ENCODE results near the gene HDAC4. TPM values are rescaled to one million over a fixed set of nuclear protein-coding genes. Genes with fewer than 3 reads are reported as not detected.
A peak's percentile ranks its signal among the peaks of the same experiment; 100 is the strongest.

The HDAC4 gene
- total RNA-seq, 4 donors from 2014 or later, result 68.0 to 123 (median 86.5) TPM

GRCh38 chr2:239306274-239307220 is 94.3 kb downstream of the HDAC4 start:
- Histone ChIP-seq H3K4me3 (peak overlapping the region in 1 of 4 donors; percentile 49), H3K4me1 (peaks cover 0 to 93% (median 66%) of the 10 kb centered on the region in 4 donors), H3K27me3 (no peaks in the 10 kb centered on the region), H3K9me3 (no peaks in the 10 kb centered on the region), H3K36me3 (no peaks in the 10 kb centered on the region), H3K27ac (peak overlapping the region in 3 of 4 donors; percentile 15 to 90 (median 88))
- no peak for DNase-seq (ENCODE audit: low spot score in 2 of 2)
- TF ChIP-seq CTCF (IDR thresholded peaks at IDR 0.05) (no peak), EP300 (IDR thresholded peaks at IDR 0.05) (no peak), POLR2A (IDR thresholded peaks at IDR 0.05) (no peak)
- WGBS, 2 donors, result 68 to 80% methylated on average over 21 to 24 of the region's 25 CpGs

- H3K9me3 ChIP-seq, result no peaks in the 10 kb centered on the region
- peak overlapping the region in 2 of 4 donors; percentile 88 to 90 for H3K27ac ChIP-seq
- H3K4me3 ChIP-seq, result no peak overlapping the region
- no peaks in the 10 kb centered on the region for H3K27me3 ChIP-seq
- no peaks in the 10 kb centered on the region for H3K36me3 ChIP-seq
- peaks cover 0 to 93% (median 70%) of the 10 kb centered on the region in 4 donors for H3K4me1 ChIP-seq
- WGBS, 2 donors, result 54 to 56% methylated on average over 12 of the region's 12 CpGs
- TF ChIP-seq CTCF (IDR thresholded peaks at IDR 0.05) (no peak), EP300 (IDR thresholded peaks at IDR 0.05) (no peak), POLR2A (IDR thresholded peaks at IDR 0.05) (no peak)
- no peak for DNase-seq (ENCODE audit: low spot score in 2 of 2)
Observed at GRCh38 chr2:239305771-239306170, 95.0 kb downstream of the HDAC4 start.

GRCh38 chr2:239305222-239305575 is 95.6 kb downstream of the HDAC4 start:
- H3K36me3 ChIP-seq, result no peaks in the 10 kb centered on the region
- no peak overlapping the region for H3K4me3 ChIP-seq
- TF ChIP-seq EP300 (IDR thresholded peaks at IDR 0.05) (no peak), POLR2A (IDR thresholded peaks at IDR 0.05) (no peak)
- H3K27ac ChIP-seq, result peak overlapping the region in 3 of 4 donors; percentile 30 to 90 (median 88)
- H3K27me3 ChIP-seq, result no peaks in the 10 kb centered on the region
- DNase-seq (ENCODE audit: low spot score in 2 of 2), result no peak
- H3K4me1 ChIP-seq, result peaks cover 0 to 93% (median 71%) of the 10 kb centered on the region in 4 donors
- 76% methylated on average over 11 of the region's 11 CpGs for WGBS, 2 donors
- no peaks in the 10 kb centered on the region for H3K9me3 ChIP-seq

GRCh38 chr2:239304533-239305221 is 96.1 kb downstream of the HDAC4 start:
- Histone ChIP-seq H3K4me1 (peaks cover 0 to 93% (median 71%) of the 10 kb centered on the region in 4 donors), H3K9me3 (no peaks in the 10 kb centered on the region), H3K27ac (peak overlapping the region; percentile 10 to 90 (median 62)), H3K27me3 (no peaks in the 10 kb centered on the region), H3K4me3 (no peak overlapping the region), H3K36me3 (no peaks in the 10 kb centered on the region)
- DNase-seq (ENCODE audit: low spot score in 2 of 2), result peak in 1 of 2 donors; percentile 9
- 57 to 67% methylated on average over 16 of the region's 16 CpGs for WGBS, 2 donors
- TF ChIP-seq POLR2A (IDR thresholded peaks at IDR 0.05) (no peak), EP300 (IDR thresholded peaks at IDR 0.05) (no peak), CTCF (IDR thresholded peaks at IDR 0.05) (no peak)

GRCh38 chr2:239303711-239304532 is 96.9 kb downstream of the HDAC4 start:
- no peak overlapping the region for H3K4me3 ChIP-seq
- peak in 1 of 2 donors; percentile 10 for DNase-seq (ENCODE audit: low spot score in 2 of 2)
- H3K36me3 ChIP-seq, result no peaks in the 10 kb centered on the region
- peaks cover 0 to 93% (median 73%) of the 10 kb centered on the region in 4 donors for H3K4me1 ChIP-seq
- 69 to 76% methylated on average over 19 to 21 of the region's 21 CpGs for WGBS, 2 donors
- H3K9me3 ChIP-seq, result no peaks in the 10 kb centered on the region
- TF ChIP-seq CTCF (IDR thresholded peaks at IDR 0.05) (no peak), POLR2A (IDR thresholded peaks at IDR 0.05) (no peak), EP300 (IDR thresholded peaks at IDR 0.05) (no peak)
- no peaks in the 10 kb centered on the region for H3K27me3 ChIP-seq
- peak overlapping the region; percentile 36 to 90 (median 64) for H3K27ac ChIP-seq

Measured in tibial nerve (tissue), 4 donors.